ENCODE measurements around the gene DIP2C.
A peak's percentile ranks its signal among the peaks of the same experiment; 100 is the strongest.
"Not testable (repeated sequence)": the region's sequence is repeated elsewhere in the genome, so short reads cannot be mapped to it uniquely, and the experiment has no call there.

Gene DIP2C

DNA sequence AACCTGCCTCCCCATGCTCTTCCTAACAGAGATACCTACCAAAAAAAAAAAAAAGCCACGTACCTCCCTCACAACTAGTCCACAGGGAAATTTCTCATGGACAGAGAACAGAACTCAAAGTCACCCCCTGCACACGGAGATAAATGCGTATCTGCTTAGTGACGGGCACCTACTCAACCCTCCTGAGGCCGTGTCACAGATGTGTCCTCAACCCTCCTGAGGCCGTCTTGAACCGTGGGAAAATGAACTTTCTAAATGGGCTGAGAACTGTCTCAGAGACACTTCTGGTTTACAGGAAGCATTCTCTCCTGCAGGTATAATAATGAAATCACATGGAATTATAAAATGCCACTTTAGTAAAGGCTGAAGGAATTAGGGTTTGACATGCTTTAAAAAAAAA, 155.9 kb downstream of the DIP2C start:
- DNase-seq (ENCODE audit: low spot score), result no peak

GRCh38 chr10:533186-533585, 156.3 kb downstream of the DIP2C start:
- DNase-seq (ENCODE audit: low spot score), result no peak

GRCh38 chr10:532331-532730, 157.1 kb downstream of the DIP2C start:
- DNase-seq (ENCODE audit: low spot score), result not testable (repeated sequence)

- DNase-seq (ENCODE audit: low spot score), result no peak
These were observed 157.9 kb downstream of the DIP2C start for GRCh38 chr10:531541-531940.

DNA sequence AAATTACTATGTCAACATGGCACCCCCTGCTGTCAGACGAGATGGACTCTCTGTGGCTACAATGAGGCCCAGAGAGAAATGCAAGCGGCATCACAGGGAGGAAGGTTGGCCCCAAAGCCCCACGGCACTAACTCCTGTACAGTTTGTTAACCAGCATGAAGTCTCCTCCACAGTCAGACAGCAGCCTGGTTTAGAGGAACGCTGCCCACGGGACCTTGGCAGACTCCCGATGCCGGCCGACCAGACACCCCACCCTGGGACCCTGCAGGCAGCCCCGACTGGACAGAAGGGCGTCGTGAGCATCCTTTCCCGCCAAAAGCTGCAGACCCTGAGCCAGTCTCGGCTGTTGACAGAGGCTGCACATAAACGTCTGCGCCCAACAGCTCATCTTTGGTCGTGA, 158.8 kb downstream of the DIP2C start:
- DNase-seq (ENCODE audit: low spot score), result no peak

GRCh38 chr10:529468-530230, 159.8 kb downstream of the DIP2C start:
- DNase-seq (ENCODE audit: low spot score), result no peak

DNA sequence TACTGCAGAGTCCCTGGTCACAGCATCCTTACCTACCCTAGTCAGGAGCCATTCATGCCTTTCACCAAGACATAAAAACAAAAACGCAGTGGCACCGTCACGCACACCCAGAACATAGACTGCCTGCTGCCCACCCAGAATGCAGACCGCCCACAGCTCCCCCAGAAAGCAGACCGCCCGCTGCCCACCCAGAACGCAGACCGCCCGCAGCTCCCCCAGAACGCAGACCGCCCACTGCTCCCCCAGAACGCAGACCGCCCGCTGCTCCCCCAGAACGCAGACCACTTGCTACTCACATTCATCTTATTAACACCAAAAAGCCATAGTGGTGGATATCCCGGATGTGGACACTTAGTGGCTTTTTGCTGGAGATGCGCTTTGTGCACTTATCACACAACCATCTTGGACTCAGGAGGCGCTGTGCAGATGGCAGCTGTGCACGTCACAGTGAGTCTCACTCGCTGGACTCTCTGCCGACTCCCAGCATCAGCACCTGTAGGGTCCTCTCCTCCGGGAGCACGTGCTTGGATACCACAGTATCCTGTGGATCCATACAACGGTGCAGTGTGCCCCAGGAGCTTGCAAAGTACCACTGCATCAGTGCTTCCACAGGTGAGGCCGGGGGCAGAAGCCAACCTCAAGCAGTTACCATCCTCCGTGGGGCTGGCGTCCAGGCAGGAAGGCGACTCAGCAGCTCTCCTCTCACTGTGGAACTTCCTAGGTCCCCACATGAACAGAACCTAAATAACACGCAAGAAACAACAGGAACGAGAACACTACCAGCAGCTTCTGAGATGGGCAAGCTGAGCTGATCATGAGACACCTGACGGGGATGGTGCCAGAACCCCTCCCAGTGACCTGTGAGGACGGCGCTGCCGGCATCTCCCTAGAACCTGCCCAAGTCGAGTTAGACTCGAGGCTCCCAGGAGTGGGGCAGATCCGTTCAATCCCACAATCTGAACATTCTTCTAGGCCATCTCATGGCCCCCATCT, 161.0 kb downstream of the DIP2C start:
- DNase-seq (ENCODE audit: low spot score), result no peak

- no peak for DNase-seq (ENCODE audit: low spot score)
These were observed 162.1 kb downstream of the DIP2C start for GRCh38 chr10:527416-527815.

- peak; percentile 39 for DNase-seq (ENCODE audit: low spot score)
These were observed 162.7 kb downstream of the DIP2C start for GRCh38 chr10:526651-527312.

DNA sequence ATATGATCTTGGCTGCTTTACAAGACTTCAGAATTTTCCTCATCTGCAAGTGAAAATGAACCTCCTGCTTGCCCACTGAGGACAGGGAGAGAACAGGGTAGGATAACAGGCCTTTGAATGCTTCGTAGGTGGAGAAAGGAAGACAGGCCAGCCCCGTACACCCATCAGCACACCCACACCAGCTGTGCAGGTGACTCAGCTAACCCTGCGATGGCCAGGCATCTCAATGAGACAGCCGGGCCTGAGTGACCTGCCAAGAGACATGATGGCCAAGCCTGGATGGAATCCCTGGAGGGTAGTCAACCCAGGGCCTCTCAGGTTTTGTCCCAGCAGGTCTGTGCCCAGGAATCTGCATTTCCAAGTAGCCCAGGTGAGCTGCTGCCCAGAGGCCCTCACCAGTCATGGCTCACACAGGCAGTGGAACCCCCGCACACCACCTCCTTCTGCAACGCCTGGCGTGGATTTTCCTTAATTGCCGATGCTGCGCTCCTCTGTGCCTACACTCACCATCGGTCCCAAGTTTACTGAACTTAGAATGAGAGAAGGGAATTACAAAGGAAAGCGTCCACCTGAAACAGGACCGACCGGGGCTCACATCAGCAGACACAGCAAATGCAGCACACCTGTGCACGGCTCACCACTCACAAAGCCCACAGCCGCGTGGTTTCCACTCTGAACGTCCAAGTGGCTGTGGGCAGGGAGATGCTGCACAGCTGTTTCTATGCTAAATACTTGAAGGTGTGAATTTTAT, 163.7 kb downstream of the DIP2C start:
- no peak for DNase-seq (ENCODE audit: low spot score)

GRCh38 chr10:523925-524324, 165.5 kb downstream of the DIP2C start:
- DNase-seq (ENCODE audit: low spot score), result no peak

GRCh38 chr10:522350-522749, 167.1 kb downstream of the DIP2C start:
- no peak for DNase-seq (ENCODE audit: low spot score)

- no peak for DNase-seq (ENCODE audit: low spot score)
These were observed 167.9 kb downstream of the DIP2C start for GRCh38 chr10:521261-522250.

DNA sequence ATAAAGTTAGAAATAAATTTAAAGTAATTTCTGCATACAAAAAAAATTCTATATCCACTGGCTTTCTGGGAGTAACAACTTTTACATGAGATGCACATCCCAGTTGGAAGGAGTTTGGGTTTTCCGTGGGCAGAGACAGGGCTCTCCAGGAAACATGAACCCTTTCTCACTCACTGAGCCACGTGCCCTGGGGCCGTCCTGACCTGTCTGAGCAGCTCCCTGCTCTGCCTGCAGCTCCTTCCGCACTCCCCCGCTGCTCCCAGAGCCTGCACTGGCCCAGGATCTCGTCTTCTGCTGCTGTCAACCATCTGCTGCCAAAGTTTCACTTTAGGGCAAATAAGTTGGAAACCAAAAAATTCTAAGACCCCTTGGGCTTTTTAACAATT, 169.1 kb downstream of the DIP2C start:
- no peak for DNase-seq (ENCODE audit: low spot score)

- DNase-seq (ENCODE audit: low spot score), result no peak
These were observed 169.6 kb downstream of the DIP2C start for GRCh38 chr10:519716-520401.

GRCh38 chr10:519055-519715, 170.3 kb downstream of the DIP2C start:
- DNase-seq (ENCODE audit: low spot score), result no peak

DNA sequence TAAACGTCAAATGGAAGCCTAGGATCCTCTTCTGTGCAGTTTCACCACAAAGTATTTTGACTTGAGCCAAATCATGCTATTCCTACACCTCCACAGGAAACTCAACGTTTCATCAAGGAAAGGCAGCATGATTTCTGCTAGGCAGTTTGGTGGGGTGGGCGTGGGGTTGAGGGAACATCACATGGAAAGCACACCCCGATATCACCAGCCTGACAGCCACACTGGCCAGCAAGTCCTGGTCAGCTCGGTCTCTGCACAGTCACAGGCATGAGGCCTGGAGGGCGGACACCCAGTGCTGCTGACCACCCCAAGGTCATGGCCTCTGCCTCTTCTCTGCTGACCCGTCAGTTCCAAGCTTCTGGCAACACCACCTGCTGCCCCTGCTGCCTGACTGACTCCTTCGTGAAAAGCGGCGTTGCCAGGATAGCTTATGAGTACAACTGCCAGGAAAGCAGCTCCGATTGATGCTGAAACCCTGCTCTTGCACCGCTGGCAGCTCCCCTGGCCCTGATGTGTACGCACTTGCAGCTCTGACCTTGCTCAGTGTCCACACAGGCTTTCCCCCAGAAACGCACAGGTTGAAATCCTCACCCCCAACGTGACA, 171.5 kb downstream of the DIP2C start:
- DNase-seq (ENCODE audit: low spot score), result no peak

DNA sequence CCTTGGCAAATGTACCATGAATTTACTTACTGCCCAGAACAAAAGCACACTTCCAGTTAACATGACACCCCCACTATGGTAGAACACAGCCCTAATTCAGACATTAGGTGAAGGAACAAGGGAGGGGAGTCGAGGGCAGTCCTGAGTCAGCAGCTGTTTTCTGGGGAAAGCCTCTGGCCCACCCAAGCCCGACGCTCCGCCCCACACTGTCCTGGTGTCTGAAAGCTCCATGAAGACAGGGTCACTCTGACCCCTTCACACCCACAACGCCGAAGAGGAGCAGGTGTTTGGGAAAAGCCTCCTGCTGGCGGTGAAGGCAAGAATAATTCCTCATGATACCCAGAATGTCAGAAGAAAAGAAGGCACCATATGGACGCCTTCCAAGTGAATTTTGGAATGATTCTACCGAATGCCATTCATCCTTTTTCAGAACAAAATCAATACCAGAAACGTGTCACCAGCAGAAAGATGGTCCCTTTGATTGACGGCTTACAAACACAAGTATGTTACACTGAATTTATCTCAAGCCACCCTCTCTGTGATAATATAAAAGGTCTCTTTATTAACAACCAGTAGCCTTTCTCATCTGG, 172.1 kb downstream of the DIP2C start:
- no peak for DNase-seq (ENCODE audit: low spot score)

DNA sequence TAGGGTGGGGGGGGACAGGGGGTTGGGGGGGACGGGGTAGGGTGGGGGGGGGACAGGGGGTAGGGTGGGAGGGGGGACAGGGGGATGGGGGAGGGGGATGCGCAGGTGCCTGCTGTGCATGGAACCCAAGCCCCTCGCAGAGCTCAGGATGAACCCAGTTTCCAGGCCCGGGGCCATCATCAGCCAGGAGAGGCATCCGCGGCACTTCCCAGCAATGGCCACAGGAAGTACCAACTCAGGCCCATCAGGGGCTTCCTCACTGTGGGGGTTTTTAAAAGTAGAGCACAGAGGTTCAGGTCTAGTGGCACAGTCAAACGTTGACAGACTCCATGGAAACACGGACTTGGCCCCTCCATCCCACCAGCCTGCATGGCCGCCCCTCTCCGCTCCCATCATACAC, 172.7 kb downstream of the DIP2C start:
- DNase-seq (ENCODE audit: low spot score), result no peak
